ENCODE measurements around the gene LYPD4.
"Not testable (repeated sequence)": the region's sequence is repeated elsewhere in the genome, so short reads cannot be mapped to it uniquely, and the experiment has no call there.

Gene LYPD4

GRCh38 chr19:41796362-41796761, 48.1 kb downstream of the LYPD4 start, which contains the start of gene CEACAM3:
CEACAM3 (plus strand) TSS chr19:41796587; CDS start chr19:41796678, 91 bp downstream.
- no peak for DNase-seq

- DNase-seq, result peak; percentile 77
Observed at GRCh38 chr19:41795031-41795461, 49.4 kb downstream of the LYPD4 start.

GRCh38 chr19:41793414-41793727, 51.1 kb downstream of the LYPD4 start:
- DNase-seq, result no peak

- DNase-seq, result peak; percentile 76
Observed at GRCh38 chr19:41792513-41793413, 51.7 kb downstream of the LYPD4 start.

- DNase-seq, result not testable (repeated sequence)
Observed at GRCh38 chr19:41789053-41789452, 55.4 kb downstream of the LYPD4 start.

GRCh38 chr19:41788518-41788917, 56.0 kb downstream of the LYPD4 start:
- DNase-seq, result not testable (repeated sequence)

Measured in activated CD4-positive, alpha-beta T cell treated with anti-CD3 and anti-CD28 coated beads for 48 hours (primary cell).